A549 (cell line): Measurements from ENCODE around the gene SUN2.

Experiments
- CEBPB ChIP-seq, 2 experiments: fragments of >200 bp in 1 of 2; sonication (Bioruptor Twin) in 1 of 2; formaldehyde crosslinking in 1 of 2; IDR thresholded peaks; 2 replicates each; pipeline ENCODE4 v1.6.1; 2012 to 2016
- CHD2 ChIP-seq: fragments of 150-350 bp; IDR thresholded peaks from 2 replicates; pipeline ENCODE4 v1.6.1; 2014; ENCODE audit warnings: low read length; ENCODE audit not compliant: partially characterized antibody
- MAFK ChIP-seq: fragments of 450-650 bp; IDR thresholded peaks from 2 replicates; pipeline ENCODE4 v1.6.1; 2014; ENCODE audit not compliant: partially characterized antibody
- MAX ChIP-seq: IDR thresholded peaks from 2 replicates; pipeline ENCODE4 v1.6.1; 2012
- TF ChIP-seq, protein P1 (sequence below): fragments of >200 bp; sonication (Bioruptor Twin); formaldehyde crosslinking; IDR thresholded peaks from 3 replicates; pipeline ENCODE4 v1.5.1; 2016

DNA sequence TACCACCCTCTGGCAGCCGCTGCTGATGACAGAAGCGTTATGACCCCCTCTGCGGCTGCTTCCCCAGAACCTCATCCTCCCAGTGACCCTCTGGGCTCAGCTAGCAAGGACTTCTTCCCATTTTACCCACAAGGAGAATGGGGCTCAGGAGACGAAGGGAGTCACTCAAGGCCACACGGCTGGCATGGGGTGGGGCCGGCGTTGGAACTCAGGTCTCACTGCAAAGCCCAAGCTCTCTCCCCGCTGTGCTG, 16.8 kb upstream of the SUN2 start:
- TF ChIP-seq CEBPB (IDR thresholded peaks at IDR 0.05) (no peak), CHD2 (no peak), MAX (no peak), MAFK (no peak)
- TF ChIP-seq, protein P1, sequence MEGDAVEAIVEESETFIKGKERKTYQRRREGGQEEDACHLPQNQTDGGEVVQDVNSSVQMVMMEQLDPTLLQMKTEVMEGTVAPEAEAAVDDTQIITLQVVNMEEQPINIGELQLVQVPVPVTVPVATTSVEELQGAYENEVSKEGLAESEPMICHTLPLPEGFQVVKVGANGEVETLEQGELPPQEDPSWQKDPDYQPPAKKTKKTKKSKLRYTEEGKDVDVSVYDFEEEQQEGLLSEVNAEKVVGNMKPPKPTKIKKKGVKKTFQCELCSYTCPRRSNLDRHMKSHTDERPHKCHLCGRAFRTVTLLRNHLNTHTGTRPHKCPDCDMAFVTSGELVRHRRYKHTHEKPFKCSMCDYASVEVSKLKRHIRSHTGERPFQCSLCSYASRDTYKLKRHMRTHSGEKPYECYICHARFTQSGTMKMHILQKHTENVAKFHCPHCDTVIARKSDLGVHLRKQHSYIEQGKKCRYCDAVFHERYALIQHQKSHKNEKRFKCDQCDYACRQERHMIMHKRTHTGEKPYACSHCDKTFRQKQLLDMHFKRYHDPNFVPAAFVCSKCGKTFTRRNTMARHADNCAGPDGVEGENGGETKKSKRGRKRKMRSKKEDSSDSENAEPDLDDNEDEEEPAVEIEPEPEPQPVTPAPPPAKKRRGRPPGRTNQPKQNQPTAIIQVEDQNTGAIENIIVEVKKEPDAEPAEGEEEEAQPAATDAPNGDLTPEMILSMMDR: no peak
